Keratinocyte (primary cell): Measurements from ENCODE around the gene KIF21A. TPM values are rescaled to one million over a fixed set of nuclear protein-coding genes. Genes with fewer than 3 reads are reported as not detected.

Experiments used
- DNase-seq: peaks from one replicate; pipeline ENCODE4 v3.0.0-alpha.2; 2011; ENCODE audit warnings: low read depth, missing footprints, low spot score
- FAIRE-seq: peaks from 2 replicates; lab custom pipeline; 2011; peaks lifted over from hg19 to GRCh38; lab: Jason Lieb, UNC
- H2AFZ ChIP-seq: 2 replicates; pipeline ENCODE4 v1.6.0; 2012; ENCODE audit warnings: low read length, control low read depth, inconsistent platforms; ENCODE audit not compliant: control insufficient read depth
- H3K27ac ChIP-seq: 2 replicates; pipeline ENCODE4 v1.5.1; 2011; ENCODE audit warnings: low read length; ENCODE audit not compliant: control insufficient read depth, insufficient read depth
- H3K27me3 ChIP-seq: 3 replicates; pipeline ENCODE4 v1.6.0; 2011; ENCODE audit warnings: low read length; ENCODE audit not compliant: control insufficient read depth, insufficient read depth; ENCODE audit errors: extremely low read depth
- H3K36me3 ChIP-seq, 2 experiments: 2 replicates in 1 of 2; 3 replicates in 1 of 2; pipeline ENCODE4 v1.5.1; 2011; ENCODE audit warnings: low read length in 2 of 2, mild to moderate bottlenecking in 1 of 2; ENCODE audit not compliant: control insufficient read depth in 2 of 2, insufficient read depth in 2 of 2; ENCODE audit errors: extremely low read depth in 1 of 2
- H3K4me1 ChIP-seq: 3 replicates; pipeline ENCODE4 v1.5.1; 2011; ENCODE audit warnings: low read length; ENCODE audit not compliant: control insufficient read depth, insufficient read depth; ENCODE audit errors: extremely low read depth
- H3K4me2 ChIP-seq: 3 replicates; pipeline ENCODE4 v1.6.0; 2011; ENCODE audit warnings: low read depth, low read length; ENCODE audit not compliant: control insufficient read depth, insufficient read depth; ENCODE audit errors: extremely low read depth
- H3K4me3 ChIP-seq, 3 experiments: fragments of 200-600 bp in 1 of 3; sonication (generic) in 1 of 3; 2 replicates in 2 of 3; 3 replicates in 1 of 3; pipeline ENCODE4 v1.5.1; 2011 to 2016; ENCODE audit warnings: low read length in 3 of 3, mild to moderate bottlenecking in 3 of 3, control low read depth in 2 of 3, inconsistent platforms in 1 of 3, low read depth in 1 of 3, mixed read lengths in 1 of 3, mixed run types in 1 of 3, moderate library complexity in 1 of 3; ENCODE audit not compliant: control insufficient read depth in 2 of 3, insufficient read depth in 2 of 3; ENCODE audit errors: extremely low read depth in 1 of 3
- H3K79me2 ChIP-seq: 2 replicates; pipeline ENCODE4 v1.6.0; 2012; ENCODE audit warnings: low read length; ENCODE audit not compliant: control insufficient read depth, insufficient read depth
- H3K9ac ChIP-seq: 3 replicates; pipeline ENCODE4 v1.6.0; 2011; ENCODE audit warnings: low read length; ENCODE audit not compliant: control insufficient read depth, insufficient read depth; ENCODE audit errors: extremely low read depth
- H3K9me1 ChIP-seq: 3 replicates; pipeline ENCODE4 v1.6.0; 2011; ENCODE audit warnings: low read length; ENCODE audit not compliant: control insufficient read depth, insufficient read depth; ENCODE audit errors: extremely low read depth
- H3K9me3 ChIP-seq: 2 replicates; pipeline ENCODE4 v1.5.1; 2012; ENCODE audit warnings: low read depth, low read length; ENCODE audit not compliant: control insufficient read depth
- H4K20me1 ChIP-seq: 3 replicates; pipeline ENCODE4 v1.6.0; 2011; ENCODE audit warnings: low read length; ENCODE audit not compliant: control insufficient read depth, insufficient read depth; ENCODE audit errors: extremely low read depth
- CTCF ChIP-seq, 3 experiments: IDR thresholded peaks in 1 of 3; conservative IDR thresholded peaks in 1 of 3; optimal IDR thresholded peaks in 1 of 3; 2 replicates in 2 of 3; 3 replicates in 1 of 3; pipeline versions ENCODE3 to v1.5.1; 2011; ENCODE audit warnings: low read length in 3 of 3, mild to moderate bottlenecking in 3 of 3, moderate library complexity in 2 of 3, control low read depth in 1 of 3, inconsistent platforms in 1 of 3; ENCODE audit not compliant: insufficient read depth in 2 of 3; ENCODE audit errors: extremely low read depth in 1 of 3
- EZH2 ChIP-seq: IDR thresholded peaks from one replicate; pipeline ENCODE4 v1.6.1; 2012; ENCODE audit warnings: inconsistent platforms, mild to moderate bottlenecking, low read length, moderate library complexity
- dilution Hi-C: fragments of 300-500 bp; cut with MboI; formaldehyde crosslinking; loops from one replicate; pipeline ENCODE4 v1.7.0; 2020; ENCODE audit warnings: low sequenced_read_pairs; ENCODE audit not compliant: extremely low pct_ligation_motif_present
- polyA plus RNA-seq, 5 experiments: library from polyadenylated mRNA; depleted of rRNA in 3 of 5; stranded (reverse) in 3 of 5; stranded (forward) in 1 of 5; unstranded in 1 of 5; fragments of >200 nt; gene quantifications; 1 replicate in 1 of 5; 2 replicates in 3 of 5; 3 replicates in 1 of 5; pipeline versions ENCODE4 v1.2.1 to v1.2.3, GENCODE V29; 2011 to 2012; ENCODE audit warnings: missing spikeins in 2 of 5, low read depth in 1 of 5, low replicate concordance in 1 of 5

The KIF21A gene
- polyA plus RNA-seq, 1 donor (not counting 4 experiments of a cell fraction or from before 2014, with no cell fraction given), result 27.5 TPM

DNA sequence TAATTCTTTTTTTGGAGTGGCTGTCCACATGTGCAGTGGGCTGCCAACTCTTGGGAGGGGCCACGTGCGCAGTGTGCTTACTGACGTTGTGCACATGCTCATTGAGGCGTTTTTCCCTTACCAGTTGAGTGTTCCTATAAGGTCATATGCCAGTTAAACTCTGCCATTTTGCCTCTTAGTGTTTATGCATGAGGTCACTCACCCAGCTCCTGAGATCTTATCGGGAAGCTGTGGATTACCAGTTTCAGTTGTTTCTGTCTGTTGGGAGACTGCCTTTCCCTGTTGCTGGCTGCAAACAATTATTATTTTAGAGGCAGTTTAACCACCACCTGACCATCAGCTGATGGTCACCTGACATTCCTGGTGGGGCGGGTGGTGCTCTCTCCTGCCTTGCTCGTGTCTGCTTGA lies 16.1 kb upstream of the KIF21A start:
- Histone ChIP-seq H3K4me2 (no peak overlapping the region), H3K9ac (no peak overlapping the region), H3K4me3 (no peak overlapping the region), H3K4me1 (no peaks in the 10 kb centered on the region), H3K27ac (no peak overlapping the region), H3K9me1 (no peaks in the 10 kb centered on the region), H4K20me1 (no peaks in the 10 kb centered on the region), H3K9me3 (no peaks in the 10 kb centered on the region), H3K79me2 (no peaks in the 10 kb centered on the region), H3K36me3 (no peaks in the 10 kb centered on the region), H3K27me3 (no peaks in the 10 kb centered on the region), H2AFZ (no peak overlapping the region)
- no peak for TF ChIP-seq EZH2
- TF ChIP-seq CTCF (optimal IDR thresholded peaks at IDR 0.05 in 1 of 3, IDR thresholded peaks at IDR 0.05 in 1 of 3, conservative IDR thresholded peaks at IDR 0.05 in 1 of 3; ENCODE audit: extremely low read depth in 1 of 3, insufficient read depth in 2 of 3, low read length in 3 of 3), result no peak
- no peak for FAIRE-seq
- dilution Hi-C loops, result no loop called here
- no peak for DNase-seq

DNA sequence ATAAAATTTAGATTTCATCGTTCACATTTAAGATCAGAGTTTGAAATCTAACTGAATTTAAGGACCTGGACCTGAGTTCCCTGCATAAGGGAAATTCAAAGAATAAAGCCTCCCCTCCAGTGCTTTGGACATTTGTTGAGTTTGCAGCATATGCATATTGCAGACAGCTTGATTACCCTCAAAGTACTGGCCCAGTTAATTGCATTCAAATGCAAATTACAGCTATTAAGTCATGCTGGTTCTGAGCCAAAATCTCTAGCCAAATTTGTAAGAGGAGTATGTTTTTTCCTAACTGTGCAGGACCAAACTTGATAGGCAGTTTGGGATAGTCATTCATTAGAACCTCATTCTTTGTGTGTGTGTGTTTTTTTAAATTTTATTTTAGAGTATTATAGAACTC lies 9.1 kb upstream of the KIF21A start:
- no peak for DNase-seq

More for the DNA sequence above, 9.1 kb upstream of the KIF21A start:
- Histone ChIP-seq H3K79me2 (no peaks in the 10 kb centered on the region), H4K20me1 (no peaks in the 10 kb centered on the region), H3K9me3 (no peaks in the 10 kb centered on the region), H3K4me1 (no peaks in the 10 kb centered on the region), H3K4me2 (no peak overlapping the region), H3K27me3 (no peaks in the 10 kb centered on the region), H3K27ac (no peak overlapping the region), H3K9me1 (no peaks in the 10 kb centered on the region), H3K36me3 (no peaks in the 10 kb centered on the region), H2AFZ (no peak overlapping the region), H3K4me3 (no peak overlapping the region), H3K9ac (no peak overlapping the region)
- dilution Hi-C loops, result no loop called here
- TF ChIP-seq EZH2 (no peak), CTCF (optimal IDR thresholded peaks at IDR 0.05 in 1 of 3, IDR thresholded peaks at IDR 0.05 in 1 of 3, conservative IDR thresholded peaks at IDR 0.05 in 1 of 3; ENCODE audit: extremely low read depth in 1 of 3, insufficient read depth in 2 of 3, low read length in 3 of 3) (no peak)
- no peak for FAIRE-seq
